RWPE1 (cell line): Measurements from ENCODE around the gene RTF1.
"Not testable (repeated sequence)": the region's sequence is repeated elsewhere in the genome, so short reads cannot be mapped to it uniquely, and the experiment has no call there.

ENCODE experiments used
- CTCF ChIA-PET: fragments of 350-600 bp; sonication (Branson Sonifier 250); formaldehyde crosslinking; extraction: SDS; loops from one replicate; lab custom pipeline; 2021; lab: Yijun Ruan, JAX
- POLR2A ChIA-PET: fragments of 400-600 bp; formaldehyde crosslinking; extraction: SDS; loops from one replicate; lab custom pipeline; 2020; ENCODE audit warnings: antibody characterized with exemption; ENCODE audit not compliant: low non-redundant PET; lab: Yijun Ruan, JAX
- DNase-seq: peaks from one replicate; pipeline ENCODE4 v3.0.0; 2012; ENCODE audit warnings: low spot score
- H3K27ac ChIP-seq: fragments of 450-650 bp; 2 replicates; pipeline ENCODE4 v1.5.1; 2017
- CTCF ChIP-seq: fragments of 450-650 bp; conservative IDR thresholded peaks from 2 replicates; pipeline ENCODE4 v1.5.1; 2017; ENCODE audit warnings: low read depth, mild to moderate bottlenecking

Gene RTF1

GRCh38 chr15:41429003-41429890 is 12.4 kb downstream of the RTF1 start:
- ChIA-PET CTCF (interaction anchor here (0.6 kb wide), 1 partner anchor 363 kb away, joined by 3 read pairs; no protein-coding TSS in a partner anchor), POLR2A (no interaction called here)
- H3K27ac ChIP-seq = no peak overlapping the region
- no peak for DNase-seq
- no peak for TF ChIP-seq CTCF

GRCh38 chr15:41435037-41435786 is 18.3 kb downstream of the RTF1 start:
- no peak for TF ChIP-seq CTCF
- no peak for DNase-seq
- CTCF ChIA-PET = no interaction called here
- H3K27ac ChIP-seq = no peak overlapping the region
- POLR2A ChIA-PET = no interaction called here

GRCh38 chr15:41437448-41437847 is 20.6 kb downstream of the RTF1 start:
- TF ChIP-seq CTCF = no peak
- ChIA-PET POLR2A (no interaction called here), CTCF (no interaction called here)
- H3K27ac ChIP-seq = 0 out of 2 replicates have a peak overlapping the region, but pooled peaks have one; percentile 29
- DNase-seq = no peak

GRCh38 chr15:41438206-41438605 is 21.3 kb downstream of the RTF1 start:
- ChIA-PET POLR2A (interaction anchor here (0.6 kb wide), 1 partner anchor 336 kb away, joined by 5 read pairs; no protein-coding TSS in a partner anchor), CTCF (interaction anchor here (0.6 kb wide), 1 partner anchor 11 kb away, joined by 3 read pairs; no protein-coding TSS in a partner anchor)
- no peak for TF ChIP-seq CTCF
- no peak for DNase-seq
- H3K27ac ChIP-seq = peak overlapping the region; percentile 15

- peak overlapping the region; percentile 15; the same call in 1 of the 2 replicates for H3K27ac ChIP-seq
- CTCF ChIA-PET = interaction anchor here (0.6 kb wide), 3 partner anchors 11 to 375 kb away, joined by 3 to 4 read pairs (median 3); no protein-coding TSS in a partner anchor
- not testable (repeated sequence) for DNase-seq
- POLR2A ChIA-PET = interaction anchor here (0.6 kb wide), 1 partner anchor 336 kb away, joined by 5 read pairs; no protein-coding TSS in a partner anchor
These were observed 21.9 kb downstream of the RTF1 start for GRCh38 chr15:41438745-41439144.

GRCh38 chr15:41443275-41443674 is 26.4 kb downstream of the RTF1 start:
- no peak overlapping the region for H3K27ac ChIP-seq
- TF ChIP-seq CTCF = no peak
- ChIA-PET CTCF (interaction anchor here (0.6 to 1.2 kb wide), 2 partner anchors 62 to 63 kb away, joined by 3 read pairs; no protein-coding TSS in a partner anchor), POLR2A (no interaction called here)
- no peak for DNase-seq
